SU-DHL-6 (cell line): ENCODE results near the gene PFKFB1.

Experiments used
- EZH2phosphoT487 ChIP-seq: fragments of 200-600 bp; sonication (generic), shearing (Covaris generic); conservative IDR thresholded peaks from 2 replicates; pipeline ENCODE4 v1.6.1; 2018; ENCODE audit warnings: mild to moderate bottlenecking, antibody characterized with exemption, low read length, moderate library complexity, mixed read lengths
- TF ChIP-seq, protein P1 (sequence below): fragments of 200-600 bp; sonication (generic); IDR thresholded peaks from one replicate; pipeline ENCODE4 v1.5.1; 2017; ENCODE audit warnings: antibody characterized with exemption, mild to moderate bottlenecking, low read length, moderate library complexity; ENCODE audit not compliant: insufficient read depth, poor library complexity, severe bottlenecking

DNA sequence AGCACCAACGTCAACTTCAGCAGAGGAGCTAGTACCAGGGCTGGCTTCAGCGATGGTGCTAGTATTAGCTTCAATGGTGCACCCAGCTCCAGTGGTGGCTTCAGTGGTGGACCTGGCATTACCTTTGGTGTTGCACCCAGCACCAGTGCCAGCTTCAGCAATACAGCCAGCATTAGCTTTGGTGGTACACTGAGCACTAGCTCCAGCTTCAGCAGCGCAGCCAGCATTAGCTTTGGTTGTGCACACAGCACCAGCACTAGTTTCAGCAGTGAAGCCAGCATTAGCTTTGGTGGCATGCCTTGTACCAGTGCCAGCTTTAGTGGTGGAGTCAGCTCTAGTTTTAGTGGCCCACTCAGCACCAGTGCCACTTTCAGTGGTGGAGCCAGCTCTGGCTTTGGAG lies 65.1 kb downstream of the PFKFB1 start:
- TF ChIP-seq, protein P1, sequence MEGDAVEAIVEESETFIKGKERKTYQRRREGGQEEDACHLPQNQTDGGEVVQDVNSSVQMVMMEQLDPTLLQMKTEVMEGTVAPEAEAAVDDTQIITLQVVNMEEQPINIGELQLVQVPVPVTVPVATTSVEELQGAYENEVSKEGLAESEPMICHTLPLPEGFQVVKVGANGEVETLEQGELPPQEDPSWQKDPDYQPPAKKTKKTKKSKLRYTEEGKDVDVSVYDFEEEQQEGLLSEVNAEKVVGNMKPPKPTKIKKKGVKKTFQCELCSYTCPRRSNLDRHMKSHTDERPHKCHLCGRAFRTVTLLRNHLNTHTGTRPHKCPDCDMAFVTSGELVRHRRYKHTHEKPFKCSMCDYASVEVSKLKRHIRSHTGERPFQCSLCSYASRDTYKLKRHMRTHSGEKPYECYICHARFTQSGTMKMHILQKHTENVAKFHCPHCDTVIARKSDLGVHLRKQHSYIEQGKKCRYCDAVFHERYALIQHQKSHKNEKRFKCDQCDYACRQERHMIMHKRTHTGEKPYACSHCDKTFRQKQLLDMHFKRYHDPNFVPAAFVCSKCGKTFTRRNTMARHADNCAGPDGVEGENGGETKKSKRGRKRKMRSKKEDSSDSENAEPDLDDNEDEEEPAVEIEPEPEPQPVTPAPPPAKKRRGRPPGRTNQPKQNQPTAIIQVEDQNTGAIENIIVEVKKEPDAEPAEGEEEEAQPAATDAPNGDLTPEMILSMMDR, result no peak
- TF ChIP-seq EZH2phosphoT487, result no peak
